GM18951 (cell line): ENCODE measurements around the gene FLT1.

Experiments used
- POLR2A ChIP-seq: IDR thresholded peaks from 4 replicates; pipeline ENCODE4 v1.6.1; 2011; ENCODE audit warnings: mild to moderate bottlenecking; ENCODE audit not compliant: insufficient read length, insufficient read depth; ENCODE audit errors: extremely low read depth
- in situ Hi-C: fragments of 300-500 bp; cut with MboI; formaldehyde crosslinking; loops from one replicate; pipeline ENCODE4 v1.12.0; 2022; ENCODE audit warnings: low sequenced_read_pairs, mixed read lengths, inconsistent platforms; ENCODE audit not compliant: unreplicated experiment

The FLT1 gene

GRCh38 chr13:28458051-28458450, 36.9 kb downstream of the FLT1 start:
- in situ Hi-C loops = no loop called here
- TF ChIP-seq POLR2A = no peak

- in situ Hi-C loops = no loop called here
- no peak for TF ChIP-seq POLR2A
These were observed 37.4 kb downstream of the FLT1 start for GRCh38 chr13:28457521-28457920.

GRCh38 chr13:28455580-28456194, 39.2 kb downstream of the FLT1 start:
- no peak for TF ChIP-seq POLR2A
- in situ Hi-C loops = no loop called here

GRCh38 chr13:28452755-28453154, 42.2 kb downstream of the FLT1 start:
- in situ Hi-C loops = no loop called here
- TF ChIP-seq POLR2A = no peak

- TF ChIP-seq POLR2A = no peak
- in situ Hi-C loops = no loop called here
These were observed 43.3 kb downstream of the FLT1 start for GRCh38 chr13:28451482-28452217.

- TF ChIP-seq POLR2A = no peak
- in situ Hi-C loops = no loop called here
These were observed 44.8 kb downstream of the FLT1 start for GRCh38 chr13:28449826-28450773.

GRCh38 chr13:28448651-28449358, 46.1 kb downstream of the FLT1 start:
- in situ Hi-C loops = no loop called here
- TF ChIP-seq POLR2A = no peak

GRCh38 chr13:28447989-28448388, 46.9 kb downstream of the FLT1 start:
- in situ Hi-C loops = no loop called here
- TF ChIP-seq POLR2A = no peak

GRCh38 chr13:28447206-28447605, 47.7 kb downstream of the FLT1 start:
- in situ Hi-C loops = no loop called here
- TF ChIP-seq POLR2A = no peak

GRCh38 chr13:28442839-28443238, 52.1 kb downstream of the FLT1 start:
- TF ChIP-seq POLR2A = no peak
- in situ Hi-C loops = no loop called here

- no peak for TF ChIP-seq POLR2A
These were observed 53.4 kb downstream of the FLT1 start for GRCh38 chr13:28441529-28441928.

GRCh38 chr13:28440774-28441504, 54.0 kb downstream of the FLT1 start:
- TF ChIP-seq POLR2A = no peak
- in situ Hi-C loops = no loop called here

More at GRCh38 chr13:28441529-28441928, 53.4 kb downstream of the FLT1 start:
- in situ Hi-C loops = no loop called here
